SU-DHL-6 (cell line): ENCODE results near the gene HAGH.
A peak's percentile ranks its signal among the peaks of the same experiment; 100 is the strongest.

ENCODE experiments used
- H2AFZ ChIP-seq: fragments of 200-600 bp; sonication (generic); 2 replicates; pipeline ENCODE4 v1.6.1; 2014; ENCODE audit warnings: low read depth, mild to moderate bottlenecking, moderate library complexity, mixed read lengths, antibody characterized with exemption, low read length; ENCODE audit not compliant: severe bottlenecking
- H3F3A ChIP-seq: fragments of 200-600 bp; shearing (Covaris generic); 2 replicates; pipeline ENCODE4 v1.6.0; 2016; ENCODE audit warnings: antibody characterized with exemption, mild to moderate bottlenecking; ENCODE audit not compliant: insufficient read depth
- H3K27ac ChIP-seq: fragments of 200-600 bp; sonication (generic); 2 replicates; pipeline ENCODE4 v1.5.1; 2016; ENCODE audit warnings: low read depth, mild to moderate bottlenecking, low read length, moderate library complexity, mixed read lengths
- H3K27me3 ChIP-seq: fragments of 200-600 bp; sonication (generic), shearing (Covaris generic); 2 replicates; pipeline ENCODE4 v1.6.0; 2014; ENCODE audit warnings: mild to moderate bottlenecking, low read length
- H3K36me3 ChIP-seq: fragments of 200-600 bp; sonication (generic); 2 replicates; pipeline ENCODE4 v1.6.1; 2014; ENCODE audit warnings: mild to moderate bottlenecking, low read length, mixed read lengths
- H3K4me2 ChIP-seq: fragments of 300-600, 200-600 bp; shearing (Covaris generic), sonication (generic); 2 replicates; pipeline ENCODE4 v1.6.0; 2014; ENCODE audit warnings: low read length, low read depth, mild to moderate bottlenecking; ENCODE audit not compliant: poor library complexity, severe bottlenecking
- H3K4me3 ChIP-seq: fragments of 200-600 bp; sonication (generic); 2 replicates; pipeline ENCODE4 v1.5.1; 2014; ENCODE audit warnings: antibody characterized with exemption, low read length, mild to moderate bottlenecking, mixed read lengths; ENCODE audit not compliant: insufficient read depth, poor library complexity, severe bottlenecking
- H3K79me2 ChIP-seq: fragments of 200-600 bp; sonication (generic); 2 replicates; pipeline ENCODE4 v1.6.1; 2014; ENCODE audit warnings: mild to moderate bottlenecking, low read length, moderate library complexity; ENCODE audit not compliant: insufficient read depth
- H3K9ac ChIP-seq: fragments of 200-600 bp; sonication (generic); 2 replicates; pipeline ENCODE4 v1.7.0; 2014; ENCODE audit warnings: mild to moderate bottlenecking, low read length
- H3K9me2 ChIP-seq: fragments of 200-600 bp; sonication (generic); replicated peaks from 2 replicates; pipeline ENCODE4 v1.6.1; 2014; ENCODE audit warnings: low read length; ENCODE audit not compliant: insufficient read depth
- H3K9me3 ChIP-seq: fragments of 200-600 bp; sonication (generic); 2 replicates; pipeline ENCODE4 v1.6.1; 2014; ENCODE audit warnings: low read length, mixed read lengths; ENCODE audit not compliant: insufficient read depth
- H4K20me1 ChIP-seq: fragments of 200-600 bp; sonication (generic); 2 replicates; pipeline ENCODE4 v1.6.1; 2014; ENCODE audit warnings: low read depth, mild to moderate bottlenecking, antibody characterized with exemption, low read length, moderate library complexity, mixed read lengths
- EZH2phosphoT487 ChIP-seq: fragments of 200-600 bp; sonication (generic), shearing (Covaris generic); conservative IDR thresholded peaks from 2 replicates; pipeline ENCODE4 v1.6.1; 2018; ENCODE audit warnings: mild to moderate bottlenecking, antibody characterized with exemption, low read length, moderate library complexity, mixed read lengths
- TF ChIP-seq, protein P1 (sequence below): fragments of 200-600 bp; sonication (generic); IDR thresholded peaks from one replicate; pipeline ENCODE4 v1.5.1; 2017; ENCODE audit warnings: antibody characterized with exemption, mild to moderate bottlenecking, low read length, moderate library complexity; ENCODE audit not compliant: insufficient read depth, poor library complexity, severe bottlenecking

The HAGH gene

GRCh38 chr16:1784977-1785845 is 41.4 kb downstream of the HAGH start:
- no peak overlapping the region for H3K9ac ChIP-seq
- no peaks in the 10 kb centered on the region for H3K27me3 ChIP-seq

GRCh38 chr16:1782408-1783264 is 44.0 kb downstream of the HAGH start, which contains the start of the genes NUBP2 and SPSB3:
NUBP2 (plus strand) TSS chr16:1782960; CDS start chr16:1783021, 61 bp downstream.
SPSB3 (minus strand) TSS chr16:1782571; CDS start chr16:1781483, 1,088 bp downstream.
- H3K4me2 ChIP-seq, result peak within 1 kb of the TSS; percentile 98
- no peaks in the 10 kb centered on the region for H3K27me3 ChIP-seq
- H3K36me3 ChIP-seq, result no peaks in the 10 kb centered on the region
- no peaks in the 10 kb centered on the region for H3F3A ChIP-seq
- H3K9ac ChIP-seq, result peak within 1 kb of the TSS; percentile 90
- no peak within 1 kb of the TSS for H3K27ac ChIP-seq
- H3K9me3 ChIP-seq, result no peaks in the 10 kb centered on the region
- H3K79me2 ChIP-seq, result peaks cover 32% of the 10 kb centered on the region
- no peaks in the 10 kb centered on the region for H3K9me2 ChIP-seq
- H4K20me1 ChIP-seq, result no peaks in the 10 kb centered on the region
- TF ChIP-seq EZH2phosphoT487, result no peak
- TF ChIP-seq, protein P1, sequence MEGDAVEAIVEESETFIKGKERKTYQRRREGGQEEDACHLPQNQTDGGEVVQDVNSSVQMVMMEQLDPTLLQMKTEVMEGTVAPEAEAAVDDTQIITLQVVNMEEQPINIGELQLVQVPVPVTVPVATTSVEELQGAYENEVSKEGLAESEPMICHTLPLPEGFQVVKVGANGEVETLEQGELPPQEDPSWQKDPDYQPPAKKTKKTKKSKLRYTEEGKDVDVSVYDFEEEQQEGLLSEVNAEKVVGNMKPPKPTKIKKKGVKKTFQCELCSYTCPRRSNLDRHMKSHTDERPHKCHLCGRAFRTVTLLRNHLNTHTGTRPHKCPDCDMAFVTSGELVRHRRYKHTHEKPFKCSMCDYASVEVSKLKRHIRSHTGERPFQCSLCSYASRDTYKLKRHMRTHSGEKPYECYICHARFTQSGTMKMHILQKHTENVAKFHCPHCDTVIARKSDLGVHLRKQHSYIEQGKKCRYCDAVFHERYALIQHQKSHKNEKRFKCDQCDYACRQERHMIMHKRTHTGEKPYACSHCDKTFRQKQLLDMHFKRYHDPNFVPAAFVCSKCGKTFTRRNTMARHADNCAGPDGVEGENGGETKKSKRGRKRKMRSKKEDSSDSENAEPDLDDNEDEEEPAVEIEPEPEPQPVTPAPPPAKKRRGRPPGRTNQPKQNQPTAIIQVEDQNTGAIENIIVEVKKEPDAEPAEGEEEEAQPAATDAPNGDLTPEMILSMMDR, result no peak
- peak within 1 kb of the TSS; percentile 88 for H3K4me3 ChIP-seq
- peak within 1 kb of the TSS; percentile 18 for H2AFZ ChIP-seq

More at GRCh38 chr16:1784977-1785845, 41.4 kb downstream of the HAGH start:
- H3K36me3 ChIP-seq, result no peaks in the 10 kb centered on the region
- H3K4me2 ChIP-seq, result no peak overlapping the region
- H3F3A ChIP-seq, result no peaks in the 10 kb centered on the region
- TF ChIP-seq, protein P1, result no peak
- H3K9me2 ChIP-seq, result no peaks in the 10 kb centered on the region
- H3K4me3 ChIP-seq, result no peak overlapping the region
- H2AFZ ChIP-seq, result no peak overlapping the region
- H3K79me2 ChIP-seq, result peaks cover 32% of the 10 kb centered on the region
- no peaks in the 10 kb centered on the region for H4K20me1 ChIP-seq
- H3K9me3 ChIP-seq, result no peaks in the 10 kb centered on the region
- H3K27ac ChIP-seq, result no peak overlapping the region

DNA sequence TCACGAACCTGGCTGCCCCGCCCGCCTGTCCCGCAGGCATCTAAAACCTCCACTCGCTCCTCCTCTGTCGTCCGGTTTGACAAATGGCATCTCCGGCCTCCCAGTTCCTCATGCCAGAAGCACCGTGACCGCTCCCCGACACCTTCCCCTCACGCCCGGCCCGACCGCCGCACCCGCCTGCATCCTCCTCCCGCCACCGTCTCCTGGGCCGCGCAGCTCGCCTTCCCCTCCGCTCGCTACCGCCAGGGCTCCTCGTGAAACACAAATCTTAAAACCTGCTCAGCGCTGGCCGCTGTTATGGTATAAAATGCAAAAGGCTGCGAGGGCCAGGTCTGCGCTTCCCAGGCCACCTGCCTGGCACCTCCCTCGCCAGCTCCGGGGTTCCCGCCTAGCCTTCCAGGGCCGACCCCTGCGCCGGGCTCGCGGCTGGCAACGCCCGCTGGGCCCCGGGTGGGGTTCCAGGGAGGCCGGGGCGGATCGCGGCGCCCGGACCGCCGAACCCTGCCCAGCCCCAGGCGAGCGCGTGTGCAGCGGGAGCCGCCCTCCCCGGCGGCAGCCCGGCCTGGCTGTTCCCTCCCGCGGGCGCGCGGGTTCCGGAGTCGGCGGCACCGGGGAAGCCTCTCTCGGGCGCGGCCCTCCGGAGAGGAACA is 44.7 kb downstream of the HAGH start:
- no peaks in the 10 kb centered on the region for H3K9me2 ChIP-seq
- peak overlapping the region; percentile 63 for H3K4me2 ChIP-seq
- H3K27me3 ChIP-seq, result no peaks in the 10 kb centered on the region
- H2AFZ ChIP-seq, result no peak overlapping the region
- peak overlapping the region; percentile 65 for H3K4me3 ChIP-seq
- peaks cover 32% of the 10 kb centered on the region for H3K79me2 ChIP-seq
- H3K9me3 ChIP-seq, result no peaks in the 10 kb centered on the region
- H3K9ac ChIP-seq, result peak overlapping the region; percentile 70
- no peaks in the 10 kb centered on the region for H3K36me3 ChIP-seq
- H3K27ac ChIP-seq, result no peak overlapping the region
- H3F3A ChIP-seq, result no peaks in the 10 kb centered on the region
- no peak for TF ChIP-seq EZH2phosphoT487
- TF ChIP-seq, protein P1, result no peak
- H4K20me1 ChIP-seq, result no peaks in the 10 kb centered on the region
